Measurements from ENCODE around the gene FABP7.

Gene FABP7

DNA sequence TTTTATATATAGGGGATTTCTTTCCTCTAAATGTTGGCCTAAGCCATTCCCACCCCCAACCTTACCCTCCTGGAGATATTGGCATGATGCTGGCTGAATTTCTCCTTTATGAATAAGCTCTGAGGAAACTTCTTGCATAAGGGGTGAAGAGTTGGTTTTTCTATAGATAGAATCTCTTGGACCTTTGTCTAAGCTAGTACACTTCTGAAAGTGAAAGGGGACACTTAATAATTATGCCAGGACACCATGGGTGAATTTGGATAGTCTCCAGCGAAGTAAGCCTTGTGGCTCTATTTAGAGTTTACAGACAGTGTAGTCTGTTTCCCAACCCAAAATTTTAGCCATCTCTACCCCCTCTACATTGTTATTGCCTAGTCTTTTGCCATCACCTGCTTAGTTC lies 27.1 kb upstream of the FABP7 start:
- no peaks in the 10 kb centered on the region for H3K27me3 ChIP-seq (ENCODE audit: insufficient read depth, low read length, poor library complexity)
- H3K4me3 ChIP-seq (ENCODE audit: low read length): no peak overlapping the region
- H2BK15ac ChIP-seq (replicated peaks; ENCODE audit: low read depth): no peak overlapping the region
- H3K4me1 ChIP-seq (ENCODE audit: control insufficient read depth, low read depth, low read length): no peaks in the 10 kb centered on the region
- no peak overlapping the region for H4K5ac ChIP-seq (ENCODE audit: low read length)
- H3K18ac ChIP-seq (ENCODE audit: low read length): peak overlapping the region; percentile 28
- no peak overlapping the region for H3K4ac ChIP-seq (ENCODE audit: low read depth, low read length)
- H3K79me2 ChIP-seq (ENCODE audit: control insufficient read depth, insufficient read depth, low read length): no peaks in the 10 kb centered on the region
- no peak overlapping the region for H3K56ac ChIP-seq (ENCODE audit: low read length)
- no peak overlapping the region for H3K4me2 ChIP-seq (ENCODE audit: low read length)
- H4K8ac ChIP-seq (ENCODE audit: low read depth, low read length): no peak overlapping the region
- H3K9ac ChIP-seq (ENCODE audit: low read length): no peak overlapping the region
- no peak overlapping the region for H2BK5ac ChIP-seq (ENCODE audit: low read length)
- no peaks in the 10 kb centered on the region for H3K36me3 ChIP-seq (ENCODE audit: control insufficient read depth, insufficient read depth, low read length)
- no peak for DNase-seq
- H3K23ac ChIP-seq (ENCODE audit: low read length): no peak overlapping the region
- H3K27ac ChIP-seq (ENCODE audit: low read depth, low read length): no peak overlapping the region
- no peaks in the 10 kb centered on the region for H3K79me1 ChIP-seq (ENCODE audit: low read length)
- H2AK5ac ChIP-seq (ENCODE audit: low read length): no peak overlapping the region
- no CpG with 5 or more reads among the region's 1 CpG for WGBS (ENCODE audit: extremely low coverage, insufficient coverage, low lambda C conversion rate)
- no peak overlapping the region for H2BK120ac ChIP-seq (ENCODE audit: low read depth, low read length)

DNA sequence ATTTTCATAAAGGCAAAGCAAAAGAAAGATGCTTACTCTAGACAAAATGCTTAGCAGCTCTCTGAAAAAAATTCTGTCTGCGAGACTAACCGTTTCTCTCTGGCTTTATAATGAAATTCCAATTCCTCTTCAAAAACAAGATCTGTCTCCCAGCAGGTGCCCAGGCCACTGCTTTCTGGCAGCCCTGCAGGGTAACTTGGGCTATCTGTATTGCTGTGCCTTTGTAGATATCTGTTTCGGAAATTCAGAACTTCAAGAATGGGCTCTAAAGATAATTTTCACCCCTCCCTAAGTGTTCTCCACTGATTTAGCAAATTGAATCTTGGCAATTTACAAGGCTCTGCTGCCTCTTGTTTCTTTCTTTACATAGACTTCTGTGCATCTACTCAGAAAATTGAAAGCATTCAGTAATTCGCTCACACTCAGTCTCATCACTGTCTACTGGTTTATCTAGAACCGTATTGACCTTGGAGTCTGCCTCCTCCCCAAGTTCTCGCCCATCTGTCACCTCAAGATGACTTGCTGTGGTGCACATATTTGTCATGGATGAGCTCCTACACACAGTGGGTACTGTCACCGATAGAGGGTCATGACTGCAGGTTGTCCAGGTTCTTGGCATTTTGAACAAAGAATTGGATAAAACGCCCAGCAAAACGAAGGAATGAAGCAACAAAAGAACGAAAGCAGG lies 26.4 kb upstream of the FABP7 start:
- no peaks in the 10 kb centered on the region for H3K4me1 ChIP-seq (ENCODE audit: control insufficient read depth, low read depth, low read length)
- H3K4me3 ChIP-seq (ENCODE audit: low read length): no peak overlapping the region
- H2BK15ac ChIP-seq (replicated peaks; ENCODE audit: low read depth): no peak overlapping the region
- no peak overlapping the region for H2BK120ac ChIP-seq (ENCODE audit: low read depth, low read length)
- H3K27ac ChIP-seq (ENCODE audit: low read depth, low read length): no peak overlapping the region
- no peaks in the 10 kb centered on the region for H3K79me2 ChIP-seq (ENCODE audit: control insufficient read depth, insufficient read depth, low read length)
- H3K27me3 ChIP-seq (ENCODE audit: insufficient read depth, low read length, poor library complexity): no peaks in the 10 kb centered on the region
- no peaks in the 10 kb centered on the region for H3K79me1 ChIP-seq (ENCODE audit: low read length)
- no peak overlapping the region for H2AK5ac ChIP-seq (ENCODE audit: low read length)
- no peak overlapping the region for H3K23ac ChIP-seq (ENCODE audit: low read length)
- WGBS (ENCODE audit: extremely low coverage, insufficient coverage, low lambda C conversion rate): no CpG with 5 or more reads among the region's 10 CpGs
- no peaks in the 10 kb centered on the region for H3K36me3 ChIP-seq (ENCODE audit: control insufficient read depth, insufficient read depth, low read length)
- no peak overlapping the region for H3K9ac ChIP-seq (ENCODE audit: low read length)
- no peak overlapping the region for H3K18ac ChIP-seq (ENCODE audit: low read length)
- H3K4me2 ChIP-seq (ENCODE audit: low read length): no peak overlapping the region
- no peak overlapping the region for H3K4ac ChIP-seq (ENCODE audit: low read depth, low read length)
- no peak overlapping the region for H4K5ac ChIP-seq (ENCODE audit: low read length)
- H4K8ac ChIP-seq (ENCODE audit: low read depth, low read length): no peak overlapping the region
- no peak overlapping the region for H2BK5ac ChIP-seq (ENCODE audit: low read length)
- DNase-seq: no peak
- no peak overlapping the region for H3K56ac ChIP-seq (ENCODE audit: low read length)

DNA sequence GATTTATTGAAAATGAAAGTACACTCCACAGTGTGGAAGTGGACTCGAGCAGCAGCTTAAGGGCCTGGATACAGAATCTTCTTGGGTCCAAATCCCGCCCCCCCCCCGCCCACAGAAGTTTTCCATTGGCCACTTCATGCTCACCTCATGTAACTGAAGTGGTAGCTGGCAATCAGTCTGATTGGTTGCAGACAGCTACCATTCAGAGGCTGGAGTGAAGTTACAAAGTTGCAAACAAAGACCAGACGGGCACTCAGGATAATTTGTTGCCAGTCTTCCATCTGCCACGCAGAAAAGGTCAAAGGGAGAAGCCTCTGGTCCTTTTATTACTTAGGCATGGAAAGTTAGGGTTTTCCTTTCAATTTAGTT lies 25.8 kb upstream of the FABP7 start:
- no peak overlapping the region for H3K4ac ChIP-seq (ENCODE audit: low read depth, low read length)
- no peak overlapping the region for H2AK5ac ChIP-seq (ENCODE audit: low read length)
- no peak overlapping the region for H4K8ac ChIP-seq (ENCODE audit: low read depth, low read length)
- no peak overlapping the region for H2BK5ac ChIP-seq (ENCODE audit: low read length)
- no peak overlapping the region for H2BK120ac ChIP-seq (ENCODE audit: low read depth, low read length)
- H3K79me2 ChIP-seq (ENCODE audit: control insufficient read depth, insufficient read depth, low read length): no peaks in the 10 kb centered on the region
- H3K4me3 ChIP-seq (ENCODE audit: low read length): no peak overlapping the region
- no peaks in the 10 kb centered on the region for H3K79me1 ChIP-seq (ENCODE audit: low read length)
- no peak overlapping the region for H3K18ac ChIP-seq (ENCODE audit: low read length)
- no peaks in the 10 kb centered on the region for H3K4me1 ChIP-seq (ENCODE audit: control insufficient read depth, low read depth, low read length)
- whole genome bisulfite sequencing (ENCODE audit: extremely low coverage, insufficient coverage, low lambda C conversion rate): no CpG with 5 or more reads among the region's 5 CpGs
- H3K56ac ChIP-seq (ENCODE audit: low read length): no peak overlapping the region
- no peak overlapping the region for H4K5ac ChIP-seq (ENCODE audit: low read length)
- no peak overlapping the region for H3K23ac ChIP-seq (ENCODE audit: low read length)
- H2BK15ac ChIP-seq (replicated peaks; ENCODE audit: low read depth): no peak overlapping the region
- H3K27me3 ChIP-seq (ENCODE audit: insufficient read depth, low read length, poor library complexity): no peaks in the 10 kb centered on the region
- no peak for DNase-seq
- no peak overlapping the region for H3K27ac ChIP-seq (ENCODE audit: low read depth, low read length)
- no peak overlapping the region for H3K9ac ChIP-seq (ENCODE audit: low read length)
- H3K4me2 ChIP-seq (ENCODE audit: low read length): no peak overlapping the region
- H3K36me3 ChIP-seq (ENCODE audit: control insufficient read depth, insufficient read depth, low read length): no peaks in the 10 kb centered on the region

DNA sequence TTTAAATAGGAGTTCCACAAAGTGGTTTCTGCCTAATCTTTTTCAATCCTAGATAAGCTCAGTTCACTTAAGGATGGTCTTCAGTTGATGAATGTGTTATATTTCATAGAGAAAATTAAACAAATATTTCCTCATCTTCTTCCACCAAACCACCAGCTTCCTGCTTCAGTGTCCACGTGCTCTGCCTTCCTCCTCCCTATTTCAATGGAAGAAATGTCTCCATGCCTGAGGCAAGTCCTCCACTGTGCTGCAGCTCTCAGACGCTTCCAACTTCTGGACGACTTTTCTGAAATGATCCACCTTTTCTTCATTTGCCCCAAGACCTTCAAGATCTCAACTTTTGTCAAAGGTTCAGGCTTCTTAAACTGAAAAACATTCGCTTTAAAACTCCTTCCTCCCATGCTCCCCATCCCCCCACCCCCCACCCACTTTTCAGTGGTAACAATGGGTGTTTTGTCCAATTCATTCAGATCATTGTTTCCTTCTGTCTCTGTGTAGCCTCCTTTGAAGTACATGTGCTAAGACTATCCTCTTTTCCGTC lies 25.3 kb upstream of the FABP7 start:
- H3K79me1 ChIP-seq (ENCODE audit: low read length): no peaks in the 10 kb centered on the region
- no peak overlapping the region for H2BK120ac ChIP-seq (ENCODE audit: low read depth, low read length)
- no peak overlapping the region for H3K18ac ChIP-seq (ENCODE audit: low read length)
- H3K36me3 ChIP-seq (ENCODE audit: control insufficient read depth, insufficient read depth, low read length): no peaks in the 10 kb centered on the region
- H2BK5ac ChIP-seq (ENCODE audit: low read length): no peak overlapping the region
- no peak overlapping the region for H4K8ac ChIP-seq (ENCODE audit: low read depth, low read length)
- no peak overlapping the region for H2AK5ac ChIP-seq (ENCODE audit: low read length)
- WGBS (ENCODE audit: extremely low coverage, insufficient coverage, low lambda C conversion rate): no CpG with 5 or more reads among the region's 5 CpGs
- DNase-seq: no peak
- no peak overlapping the region for H3K56ac ChIP-seq (ENCODE audit: low read length)
- H3K4ac ChIP-seq (ENCODE audit: low read depth, low read length): no peak overlapping the region
- no peaks in the 10 kb centered on the region for H3K79me2 ChIP-seq (ENCODE audit: control insufficient read depth, insufficient read depth, low read length)
- H3K4me1 ChIP-seq (ENCODE audit: control insufficient read depth, low read depth, low read length): no peaks in the 10 kb centered on the region
- H3K4me3 ChIP-seq (ENCODE audit: low read length): no peak overlapping the region
- H3K4me2 ChIP-seq (ENCODE audit: low read length): no peak overlapping the region
- H2BK15ac ChIP-seq (replicated peaks; ENCODE audit: low read depth): no peak overlapping the region
- no peak overlapping the region for H3K23ac ChIP-seq (ENCODE audit: low read length)
- no peaks in the 10 kb centered on the region for H3K27me3 ChIP-seq (ENCODE audit: insufficient read depth, low read length, poor library complexity)
- H3K9ac ChIP-seq (ENCODE audit: low read length): no peak overlapping the region
- no peak overlapping the region for H3K27ac ChIP-seq (ENCODE audit: low read depth, low read length)
- no peak overlapping the region for H4K5ac ChIP-seq (ENCODE audit: low read length)

DNA sequence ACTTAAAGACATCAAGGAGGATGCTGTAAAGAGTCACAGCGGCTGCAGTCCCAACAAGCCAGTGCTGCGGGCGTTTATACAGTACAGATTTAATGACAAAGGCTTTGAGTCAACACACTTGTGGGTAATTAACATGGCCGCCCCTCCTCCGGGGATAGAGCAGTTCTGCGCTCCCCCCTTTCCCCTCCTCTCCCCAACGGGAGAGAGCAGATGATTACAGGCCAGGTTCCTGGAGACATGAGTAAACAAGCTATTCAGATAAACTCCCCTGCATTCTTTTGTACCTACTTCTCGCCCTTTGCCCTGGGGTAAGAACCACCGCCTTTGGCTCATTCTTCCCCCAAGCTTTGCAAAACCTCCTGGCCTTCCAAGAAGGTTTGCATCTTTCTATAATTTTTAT lies 23.6 kb upstream of the FABP7 start:
- no peak overlapping the region for H3K23ac ChIP-seq (ENCODE audit: low read length)
- WGBS (ENCODE audit: extremely low coverage, insufficient coverage, low lambda C conversion rate): no CpG with 5 or more reads among the region's 9 CpGs

DNA sequence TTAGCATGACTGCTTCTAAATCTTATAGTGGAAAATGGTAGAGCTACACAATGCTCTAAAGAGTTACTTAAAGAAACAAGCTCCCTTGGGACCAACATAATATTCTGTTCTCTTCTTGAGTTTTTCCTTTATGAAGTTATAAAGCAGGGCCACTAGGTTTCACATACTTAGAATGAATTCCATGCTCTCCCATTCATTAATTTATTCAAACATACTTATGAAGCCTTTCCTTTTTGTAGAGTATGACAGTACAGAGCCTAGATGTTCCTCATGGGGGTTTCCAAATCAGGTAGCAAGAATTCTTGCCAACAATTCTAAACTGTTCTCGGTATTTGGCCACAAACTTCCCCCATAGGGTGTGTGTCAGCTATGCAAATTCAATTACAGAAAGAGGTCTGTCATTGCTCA lies 20.6 kb upstream of the FABP7 start:
- Histone ChIP-seq H4K8ac (ENCODE audit: low read depth, low read length) (no peak overlapping the region), H2BK120ac (ENCODE audit: low read depth, low read length) (no peak overlapping the region), H3K79me1 (ENCODE audit: low read length) (no peaks in the 10 kb centered on the region), H3K4me1 (ENCODE audit: control insufficient read depth, low read depth, low read length) (no peaks in the 10 kb centered on the region), H4K5ac (ENCODE audit: low read length) (no peak overlapping the region), H3K56ac (ENCODE audit: low read length) (no peak overlapping the region), H2BK15ac (replicated peaks; ENCODE audit: low read depth) (no peak overlapping the region), H3K36me3 (ENCODE audit: control insufficient read depth, insufficient read depth, low read length) (no peaks in the 10 kb centered on the region), H3K9ac (ENCODE audit: low read length) (no peak overlapping the region), H3K18ac (ENCODE audit: low read length) (no peak overlapping the region), H2AK5ac (ENCODE audit: low read length) (no peak overlapping the region), H3K4me2 (ENCODE audit: low read length) (no peak overlapping the region), H3K4me3 (ENCODE audit: low read length) (no peak overlapping the region), H3K79me2 (ENCODE audit: control insufficient read depth, insufficient read depth, low read length) (no peaks in the 10 kb centered on the region), H3K27me3 (ENCODE audit: insufficient read depth, low read length, poor library complexity) (no peaks in the 10 kb centered on the region), H3K27ac (ENCODE audit: low read depth, low read length) (no peak overlapping the region), H3K23ac (ENCODE audit: low read length) (no peak overlapping the region), H3K4ac (ENCODE audit: low read depth, low read length) (no peak overlapping the region), H2BK5ac (ENCODE audit: low read length) (no peak overlapping the region)
- DNase-seq: no peak
- no CpG with 5 or more reads among the region's 1 CpG for WGBS (ENCODE audit: extremely low coverage, insufficient coverage, low lambda C conversion rate)

More for the DNA sequence above, 23.6 kb upstream of the FABP7 start:
- Histone ChIP-seq H3K79me1 (ENCODE audit: low read length) (no peaks in the 10 kb centered on the region), H3K9ac (ENCODE audit: low read length) (no peak overlapping the region), H3K4ac (ENCODE audit: low read depth, low read length) (no peak overlapping the region), H2BK15ac (replicated peaks; ENCODE audit: low read depth) (no peak overlapping the region), H4K8ac (ENCODE audit: low read depth, low read length) (no peak overlapping the region), H3K36me3 (ENCODE audit: control insufficient read depth, insufficient read depth, low read length) (no peaks in the 10 kb centered on the region), H2AK5ac (ENCODE audit: low read length) (no peak overlapping the region), H2BK120ac (ENCODE audit: low read depth, low read length) (no peak overlapping the region), H3K18ac (ENCODE audit: low read length) (no peak overlapping the region), H3K4me1 (ENCODE audit: control insufficient read depth, low read depth, low read length) (no peaks in the 10 kb centered on the region), H3K27me3 (ENCODE audit: insufficient read depth, low read length, poor library complexity) (no peaks in the 10 kb centered on the region), H3K56ac (ENCODE audit: low read length) (no peak overlapping the region), H2BK5ac (ENCODE audit: low read length) (no peak overlapping the region), H3K4me3 (ENCODE audit: low read length) (no peak overlapping the region), H3K4me2 (ENCODE audit: low read length) (no peak overlapping the region), H3K79me2 (ENCODE audit: control insufficient read depth, insufficient read depth, low read length) (no peaks in the 10 kb centered on the region), H3K27ac (ENCODE audit: low read depth, low read length) (no peak overlapping the region), H4K5ac (ENCODE audit: low read length) (no peak overlapping the region)
- no peak for DNase-seq

All from mesendoderm (in vitro differentiated cells).